COLO668 (cell line): Measurements from ENCODE around the gene PAX9.

Source experiments
- DNase-seq: peaks from one replicate; lab custom pipeline; 2025; ENCODE audit not compliant: unreplicated experiment; lab: John Stamatoyannopoulos, UW

Gene PAX9

DNA sequence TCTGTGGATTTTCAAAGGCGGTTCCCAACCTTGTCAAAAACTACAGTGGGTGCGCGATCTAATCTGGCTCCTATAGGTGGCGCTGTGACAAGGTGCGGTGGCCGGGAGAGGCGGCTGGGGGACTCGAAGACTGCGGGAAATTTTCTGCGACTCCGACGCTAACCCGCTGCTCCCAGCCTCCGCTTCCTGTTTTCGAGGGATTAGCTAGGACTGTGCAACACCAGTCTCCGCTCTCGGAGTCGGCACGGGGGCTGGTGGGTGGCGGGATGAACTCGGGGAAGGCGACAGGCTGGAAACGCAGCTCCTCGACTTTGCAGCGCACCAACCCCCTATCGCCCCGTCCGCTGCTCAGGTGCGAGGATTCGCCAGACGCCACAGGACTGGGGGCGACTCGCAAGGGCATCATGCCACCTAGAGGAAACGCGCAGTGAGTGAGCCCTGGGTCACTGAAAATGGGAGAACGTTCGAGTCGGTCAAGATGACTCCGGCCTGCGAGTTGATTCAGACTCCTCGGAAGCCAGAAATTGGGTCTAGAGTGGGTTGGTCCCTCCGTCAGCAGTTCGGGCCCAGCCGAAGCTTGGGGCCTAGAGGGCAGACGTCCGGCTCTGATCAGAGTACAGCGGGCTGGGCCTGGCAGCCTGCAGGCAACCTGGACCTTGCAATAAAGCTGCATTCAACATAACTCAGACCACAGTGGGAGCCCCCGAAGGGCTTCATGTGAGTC is 5.5 kb upstream of the PAX9 start:
- peak; percentile 92 for DNase-seq

GRCh38 chr14:36656687-36657398 is 4.8 kb upstream of the PAX9 start:
- DNase-seq, result peak; percentile 68

DNA sequence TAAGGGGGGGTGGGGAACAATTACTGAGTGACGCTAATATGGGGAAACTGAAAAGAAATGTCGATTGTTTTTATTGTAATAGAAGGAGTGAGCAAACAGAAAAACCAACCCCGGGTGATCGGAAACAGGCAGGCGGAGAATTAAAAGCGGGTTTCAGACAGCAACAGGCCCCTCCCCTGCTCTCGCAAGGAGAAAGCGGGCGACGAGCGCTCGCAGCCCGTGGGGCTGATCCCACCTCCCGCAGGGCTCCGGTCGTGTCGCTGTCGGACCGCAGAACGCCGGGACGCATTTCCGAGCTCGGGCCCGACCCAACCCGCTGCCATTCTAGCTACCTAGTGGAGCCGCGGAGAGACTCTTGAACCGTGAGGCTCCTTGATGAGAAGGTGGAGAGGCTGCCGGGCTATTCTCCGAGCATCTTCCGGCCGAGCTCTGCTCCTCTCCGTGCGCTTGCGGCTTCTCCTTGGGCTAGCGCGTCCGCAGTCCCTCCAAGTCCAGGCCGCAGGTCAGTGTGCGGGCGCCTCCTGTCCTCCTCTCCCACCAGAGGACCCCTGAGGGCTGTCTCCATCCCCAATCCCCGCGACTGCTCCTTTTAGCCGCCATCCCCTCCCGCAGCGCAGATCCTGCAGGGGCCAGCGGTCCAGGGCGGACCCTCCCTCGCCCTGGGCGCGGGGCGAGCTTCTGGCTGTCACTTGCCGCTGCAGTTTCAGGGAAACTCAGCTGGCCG is 4.1 kb upstream of the PAX9 start:
- peak; percentile 69 for DNase-seq

DNA sequence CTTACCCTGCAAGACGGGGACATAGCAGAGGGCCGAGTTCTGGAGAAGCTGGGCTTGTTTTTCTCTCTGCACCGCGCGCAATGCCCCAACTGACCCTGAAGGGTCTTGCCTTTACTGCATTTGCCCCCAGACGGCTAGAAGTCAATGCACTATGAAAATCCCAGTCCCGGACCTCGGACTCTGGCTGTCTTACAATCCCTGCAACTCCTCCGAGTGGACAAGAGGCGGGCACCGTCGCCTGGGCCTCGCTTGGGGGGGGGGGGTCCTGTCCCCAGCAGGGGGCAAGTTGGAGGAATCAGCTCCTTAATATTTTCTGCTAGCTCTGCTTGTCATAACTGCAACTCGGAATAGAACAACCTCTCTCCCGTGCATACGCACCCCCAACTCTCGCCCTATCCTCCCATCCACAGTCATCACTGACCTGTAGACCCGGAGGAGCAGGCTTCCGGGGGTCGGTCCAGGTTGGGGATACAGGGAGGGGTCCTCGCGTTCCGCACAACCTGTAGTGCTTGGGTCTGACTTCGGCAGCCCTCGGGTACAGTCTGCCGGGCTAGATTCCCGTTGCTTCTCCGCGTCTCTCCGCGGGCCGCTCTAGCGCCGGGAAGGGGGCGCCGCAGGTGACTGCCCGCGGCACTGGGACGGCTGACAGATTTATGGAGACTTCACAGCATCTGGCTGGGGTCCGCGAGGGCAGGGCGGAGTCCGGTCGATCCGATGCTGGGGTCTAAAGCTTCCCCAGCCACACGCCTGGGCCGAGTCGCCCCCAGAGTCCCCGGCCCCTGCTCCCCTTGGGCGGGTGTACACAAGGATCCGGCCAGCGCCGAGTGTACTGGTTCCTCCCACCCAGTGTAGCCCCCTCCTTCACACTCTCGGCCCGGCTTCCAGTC is 3.3 kb upstream of the PAX9 start:
- peak; percentile 66 for DNase-seq

GRCh38 chr14:36659010-36659821 is 2.4 kb upstream of the PAX9 start:
- no peak for DNase-seq

- DNase-seq, result peak; percentile 26
Measured at GRCh38 chr14:36659822-36660735, 1.6 kb upstream of the PAX9 start.

- DNase-seq, result peak; percentile 90
Measured at GRCh38 chr14:36660736-36661505, 739 bp upstream of the PAX9 start.

DNA sequence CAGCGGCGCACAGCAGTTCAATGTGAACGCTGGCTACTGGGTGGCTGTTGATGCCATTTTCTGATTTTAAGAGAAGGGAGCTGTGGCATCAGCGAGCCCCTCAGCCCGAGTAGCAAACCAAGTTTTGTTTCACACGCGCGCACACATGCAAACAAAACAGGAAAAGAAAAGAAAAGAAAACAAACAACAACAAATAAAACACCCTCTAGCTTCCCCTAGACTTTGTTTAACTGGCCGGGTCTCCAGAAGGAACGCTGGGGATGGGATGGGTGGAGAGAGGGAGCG is 540 bp downstream of the PAX9 start:
- no peak for DNase-seq

GRCh38 chr14:36662543-36663403 is 1.1 kb downstream of the PAX9 start:
- peak; percentile 82 for DNase-seq

- peak; percentile 59 for DNase-seq
Measured at GRCh38 chr14:36663404-36664321, 2.0 kb downstream of the PAX9 start.

GRCh38 chr14:36664322-36665193 is 2.9 kb downstream of the PAX9 start:
- DNase-seq, result no peak

- DNase-seq, result no peak
Measured at GRCh38 chr14:36665887-36666415, 4.3 kb downstream of the PAX9 start.

DNA sequence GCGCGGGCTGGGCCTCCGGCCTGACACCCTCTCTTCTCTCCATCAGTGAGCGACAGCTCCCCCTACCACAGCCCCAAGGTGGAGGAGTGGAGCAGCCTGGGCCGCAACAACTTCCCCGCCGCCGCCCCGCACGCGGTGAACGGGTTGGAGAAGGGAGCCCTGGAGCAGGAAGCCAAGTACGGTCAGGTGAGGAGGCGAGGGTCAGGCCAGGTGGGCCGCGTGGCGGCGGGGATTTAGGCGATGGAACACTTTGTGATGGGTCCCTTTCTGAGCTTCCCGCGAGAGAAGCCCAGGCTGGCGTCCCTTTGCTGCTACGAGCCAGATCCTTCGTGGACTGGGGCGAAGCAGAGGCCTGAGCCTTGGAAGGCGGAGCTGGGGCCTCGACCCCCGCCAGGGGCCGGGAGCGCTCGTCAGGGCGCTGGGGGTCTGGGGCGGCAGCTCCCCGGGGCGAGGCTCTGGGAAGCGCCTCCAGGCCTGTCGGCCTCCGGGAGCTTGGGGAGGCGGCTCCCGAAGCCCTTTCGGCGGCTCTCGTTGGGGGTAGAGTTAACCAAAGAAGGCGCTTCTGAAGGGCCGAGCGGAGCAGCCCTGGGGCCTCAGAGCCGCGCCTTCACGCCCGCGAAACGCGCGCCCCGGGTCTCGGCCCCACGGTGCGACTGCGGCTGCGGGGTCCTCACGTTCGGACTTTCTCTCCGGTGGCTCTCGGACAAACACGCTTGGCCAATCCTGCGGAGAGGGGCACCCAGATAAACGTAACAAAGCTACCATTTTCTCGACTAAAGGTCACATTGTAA is 5.0 kb downstream of the PAX9 start:
- DNase-seq, result no peak

GRCh38 chr14:36667679-36668078 is 6.0 kb downstream of the PAX9 start:
- no peak for DNase-seq

DNA sequence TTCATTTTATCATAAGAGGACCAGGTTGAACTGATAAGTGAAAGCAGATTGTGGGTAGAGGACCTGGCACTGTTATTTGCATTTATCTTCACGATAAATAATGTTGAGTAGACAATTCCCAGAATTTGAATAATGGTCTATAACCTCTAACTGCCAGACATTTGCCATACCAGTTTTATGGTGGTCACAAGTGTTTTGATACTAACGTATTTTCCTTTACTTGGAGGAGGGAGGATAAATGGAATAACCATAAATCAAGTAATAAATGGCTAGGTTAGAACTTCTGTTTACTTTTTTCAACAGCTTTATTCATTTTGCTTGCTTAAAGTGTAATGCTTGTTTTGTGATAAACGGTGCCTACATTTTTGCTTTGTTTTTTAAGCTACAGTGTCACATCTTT is 9.5 kb downstream of the PAX9 start:
- no peak for DNase-seq
